ENCODE results near the gene LPP.
"Not testable (repeated sequence)": the region's sequence is repeated elsewhere in the genome, so short reads cannot be mapped to it uniquely, and the experiment has no call there.

LPP gene
- 103 to 114 reads per million in 2 donors for total RNA-seq

GRCh38 chr3:188154014-188154808 is at the start of gene LPP:
Gene LPP, plus strand, starts transcription at chr3:188154157. Its CDS starts 251,964 bp downstream, at chr3:188406121.
- peak; percentile 66 to 90 (median 72) for DNase-seq

GRCh38 chr3:188106006-188106405 is 48.0 kb upstream of the LPP start:
- no peak for DNase-seq

GRCh38 chr3:188106454-188106853 is 47.5 kb upstream of the LPP start:
- no peak for DNase-seq

GRCh38 chr3:188106887-188107830 is 46.8 kb upstream of the LPP start:
- DNase-seq, result no peak

GRCh38 chr3:188108703-188109412 is 45.1 kb upstream of the LPP start:
- DNase-seq, result no peak

GRCh38 chr3:188111002-188111584 is 42.9 kb upstream of the LPP start:
- no peak for DNase-seq

GRCh38 chr3:188113756-188114155 is 40.2 kb upstream of the LPP start:
- no peak for DNase-seq

- no peak for DNase-seq
Observed at GRCh38 chr3:188119846-188120245, 34.1 kb upstream of the LPP start.

GRCh38 chr3:188122571-188123169 is 31.3 kb upstream of the LPP start:
- DNase-seq, result no peak

- no peak for DNase-seq
Observed at GRCh38 chr3:188123170-188123905, 30.6 kb upstream of the LPP start.

- no peak for DNase-seq
Observed at GRCh38 chr3:188124184-188124583, 29.8 kb upstream of the LPP start.

GRCh38 chr3:188125076-188125475 is 28.9 kb upstream of the LPP start:
- DNase-seq, result no peak

GRCh38 chr3:188126276-188126675 is 27.7 kb upstream of the LPP start:
- no peak for DNase-seq

- no peak for DNase-seq
Observed at GRCh38 chr3:188126934-188127333, 27.0 kb upstream of the LPP start.

- DNase-seq, result no peak
Observed at GRCh38 chr3:188128905-188129304, 25.1 kb upstream of the LPP start.

GRCh38 chr3:188131023-188131422 is 22.9 kb upstream of the LPP start:
- not testable (repeated sequence) for DNase-seq

- DNase-seq, result no peak
Observed at GRCh38 chr3:188133219-188133618, 20.7 kb upstream of the LPP start.

- peak in 1 of 5 experiments; percentile 8 for DNase-seq
Observed at GRCh38 chr3:188133646-188134045, 20.3 kb upstream of the LPP start.

- no peak for DNase-seq
Observed at GRCh38 chr3:188134079-188134478, 19.9 kb upstream of the LPP start.

- no peak for DNase-seq
Observed at GRCh38 chr3:188134856-188135255, 19.1 kb upstream of the LPP start.

- DNase-seq, result no peak
Observed at GRCh38 chr3:188135271-188135670, 18.7 kb upstream of the LPP start.

Data from T-helper 2 cell (primary cell).